Stimulated activated CD4-positive, alpha-beta T cell treated with anti-CD3 and anti-CD28 coated beads, TNF-alpha, amount 100 ng/mL, for 48 hours (primary cell): ENCODE measurements around the gene UBTFL1.
A peak's percentile ranks its signal among the peaks of the same experiment; 100 is the strongest.
"Not testable (repeated sequence)": the region's sequence is repeated elsewhere in the genome, so short reads cannot be mapped to it uniquely, and the experiment has no call there.

Experiments used
- DNase-seq, 3 donors: peaks; one replicate each; pipeline ENCODE4 v3.0.0-alpha.2; 2020; ENCODE audit warnings: low read depth in 3 of 3

Gene UBTFL1, protein sequence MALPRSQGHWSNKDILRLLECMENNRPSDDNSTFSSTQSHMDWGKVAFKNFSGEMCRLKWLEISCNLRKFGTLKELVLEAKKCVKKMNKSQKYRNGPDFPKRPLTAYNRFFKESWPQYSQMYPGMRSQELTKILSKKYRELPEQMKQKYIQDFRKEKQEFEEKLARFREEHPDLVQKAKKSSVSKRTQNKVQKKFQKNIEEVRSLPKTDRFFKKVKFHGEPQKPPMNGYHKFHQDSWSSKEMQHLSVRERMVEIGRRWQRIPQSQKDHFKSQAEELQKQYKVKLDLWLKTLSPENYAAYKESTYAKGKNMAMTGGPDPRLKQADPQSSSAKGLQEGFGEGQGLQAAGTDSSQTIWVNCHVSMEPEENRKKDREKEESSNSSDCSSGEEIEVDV

DNA sequence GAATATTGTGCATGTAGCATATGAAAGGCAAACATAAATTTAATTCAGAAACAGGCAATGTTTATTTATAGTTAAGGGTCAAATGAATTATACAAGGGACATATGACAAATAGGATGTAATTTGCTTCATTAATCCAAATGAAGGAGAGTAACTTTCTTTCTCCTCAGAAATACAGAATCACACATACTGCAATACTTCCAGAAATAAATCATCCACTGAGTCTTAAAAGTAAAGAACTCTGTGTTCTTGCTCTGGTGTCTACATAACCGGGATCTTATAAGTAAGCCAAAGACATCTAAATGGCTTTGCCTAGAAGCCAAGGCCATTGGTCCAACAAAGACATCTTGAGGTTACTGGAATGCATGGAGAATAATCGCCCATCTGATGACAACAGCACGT is at the start of gene UBTFL1:
Gene UBTFL1, plus strand, starts transcription at position 301 of the 400 bp plus-strand sequence. Its CDS starts 0 bp downstream, at position 301.
- not testable (repeated sequence) for DNase-seq

DNA sequence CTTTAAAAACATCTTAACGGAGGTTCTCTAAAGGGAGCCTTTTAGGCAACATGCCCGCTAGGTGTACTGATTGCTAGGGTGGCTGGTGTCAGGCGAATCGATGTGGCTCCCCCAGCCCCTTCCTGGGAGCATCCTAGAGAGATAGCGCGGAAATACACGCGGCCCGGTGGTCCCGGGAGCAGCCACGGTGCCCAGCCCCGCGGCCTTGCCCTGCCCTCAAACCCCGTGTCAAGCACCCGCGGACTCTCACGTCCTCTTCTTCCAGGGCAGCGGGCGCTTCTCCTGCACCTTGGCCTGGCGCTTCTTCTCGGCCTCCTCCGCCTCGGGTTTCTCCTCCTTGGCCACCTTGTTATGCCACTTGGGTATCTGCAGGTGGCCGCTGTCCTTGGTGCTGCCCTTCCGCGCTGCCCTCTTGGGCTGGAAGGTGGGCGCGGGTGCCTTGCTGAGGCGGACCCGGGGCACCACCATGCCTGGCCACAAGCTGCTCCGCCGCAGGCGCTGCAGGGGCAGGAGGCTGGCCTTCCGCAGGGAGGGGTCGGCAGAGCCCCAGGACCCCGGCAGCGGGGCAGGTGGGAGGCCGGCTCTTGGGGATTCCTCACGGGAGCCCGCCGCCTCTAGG is 34.0 kb upstream of the UBTFL1 start:
- DNase-seq = not testable (repeated sequence)

DNA sequence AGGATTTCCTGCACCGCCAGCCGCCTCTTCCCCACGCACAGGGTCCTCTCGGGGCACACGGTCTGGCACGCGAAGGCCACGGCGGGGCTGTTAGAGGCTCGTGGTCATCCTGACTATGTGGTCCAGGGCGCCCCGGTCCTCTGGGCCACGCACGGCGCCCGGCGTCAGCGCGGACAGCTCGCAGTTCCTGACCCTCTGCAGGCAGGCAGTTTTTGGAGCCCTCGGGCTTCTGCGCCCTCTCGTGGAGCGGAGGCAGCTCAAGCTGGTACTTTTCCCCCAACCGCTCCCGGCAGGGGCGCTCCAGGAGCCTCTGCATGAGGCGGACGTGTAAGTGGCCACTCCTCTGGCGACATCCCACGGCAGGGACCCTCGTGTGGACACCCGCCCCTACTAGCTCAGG is 33.4 kb upstream of the UBTFL1 start:
- not testable (repeated sequence) for DNase-seq

DNA sequence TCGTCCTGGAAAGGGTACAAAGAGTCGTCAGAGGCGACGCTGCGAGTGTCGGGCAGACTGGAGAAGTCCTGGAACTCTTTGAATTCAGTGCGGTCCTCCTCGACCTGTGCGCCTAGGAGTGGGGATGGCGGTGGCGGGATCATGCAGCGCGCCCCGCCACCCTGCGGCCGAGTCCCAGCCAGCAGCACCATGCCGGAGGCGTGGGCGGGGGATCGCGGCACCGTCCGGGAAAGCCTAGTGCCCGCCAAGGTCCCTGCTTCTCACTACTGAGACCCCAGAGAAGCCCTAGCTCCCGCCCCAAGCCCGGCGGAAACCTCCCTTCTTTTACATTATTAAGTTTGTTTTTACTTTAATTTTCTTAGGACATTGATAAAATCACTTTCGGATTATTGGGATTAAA is 32.2 kb upstream of the UBTFL1 start:
- DNase-seq = not testable (repeated sequence)

DNA sequence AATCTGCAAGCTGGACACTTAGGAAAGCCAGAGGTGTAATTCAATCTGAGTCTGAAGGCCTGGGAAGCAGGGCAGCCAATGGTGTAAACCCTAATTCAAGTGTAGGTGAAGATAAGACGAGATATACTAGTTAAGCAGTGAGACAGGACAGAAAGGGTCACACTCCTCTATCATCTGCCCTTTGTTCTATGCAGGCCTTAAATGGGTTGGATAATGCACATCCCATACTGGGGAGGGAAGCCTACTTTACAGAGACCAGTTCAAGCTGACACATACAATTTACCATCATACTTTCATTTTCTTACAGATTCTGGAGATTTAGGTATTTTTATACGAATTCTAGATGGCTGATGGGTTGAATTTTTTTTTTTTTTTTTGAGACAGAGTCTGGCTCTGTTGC is 3.0 kb downstream of the UBTFL1 start:
- not testable (repeated sequence) for DNase-seq

DNA sequence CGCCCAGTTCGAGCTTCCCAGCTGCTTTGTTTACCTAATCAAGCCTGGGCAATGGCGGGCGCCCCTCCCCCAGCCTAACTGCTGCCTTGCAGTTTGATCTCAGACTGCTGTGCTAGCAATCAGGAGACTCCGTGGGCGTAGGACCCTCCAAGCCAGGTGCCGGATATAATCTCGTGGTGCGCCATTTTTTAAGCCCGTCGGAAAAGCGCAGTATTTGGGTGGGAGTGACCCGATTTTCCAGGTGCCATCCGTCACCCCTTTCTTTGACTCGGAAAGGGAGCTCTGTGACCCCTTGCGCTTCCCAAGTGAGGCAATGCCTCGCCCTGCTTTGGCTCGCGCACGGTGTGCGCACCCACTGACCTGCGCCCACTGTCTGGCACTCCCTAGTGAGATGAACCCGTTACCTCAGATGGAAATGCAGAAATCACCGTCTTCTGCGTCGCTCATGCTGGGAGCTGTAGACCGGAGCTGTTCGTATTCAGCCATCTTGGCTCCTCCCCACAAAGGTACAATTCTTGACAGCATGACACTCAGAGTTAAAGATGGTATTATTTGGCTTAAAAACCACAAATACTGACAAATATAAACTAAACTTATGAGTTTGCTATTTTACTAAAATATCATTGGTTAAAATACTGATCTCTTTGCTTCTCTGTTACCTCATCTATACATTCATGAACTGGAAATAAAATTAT is 9.6 kb downstream of the UBTFL1 start:
- DNase-seq = not testable (repeated sequence)

DNA sequence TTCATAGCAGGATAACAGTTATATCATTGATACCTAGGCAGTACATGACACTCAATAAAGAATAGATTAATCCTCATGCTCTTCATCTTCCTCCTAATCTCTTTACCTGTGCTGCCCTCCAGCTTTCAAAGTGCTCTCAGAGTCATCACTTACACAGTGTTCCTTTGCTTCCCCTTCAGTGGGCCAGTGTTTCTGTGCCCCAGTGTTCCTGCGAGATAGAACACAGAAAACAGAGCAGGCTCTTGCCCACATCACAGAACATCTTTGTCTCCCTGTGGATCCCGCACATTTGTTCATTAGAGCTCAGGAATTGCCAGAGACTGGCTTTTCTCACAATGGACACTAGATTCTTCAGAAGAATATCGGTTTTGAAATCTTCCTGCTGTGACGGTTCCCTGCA is 12.5 kb downstream of the UBTFL1 start:
- not testable (repeated sequence) for DNase-seq

DNA sequence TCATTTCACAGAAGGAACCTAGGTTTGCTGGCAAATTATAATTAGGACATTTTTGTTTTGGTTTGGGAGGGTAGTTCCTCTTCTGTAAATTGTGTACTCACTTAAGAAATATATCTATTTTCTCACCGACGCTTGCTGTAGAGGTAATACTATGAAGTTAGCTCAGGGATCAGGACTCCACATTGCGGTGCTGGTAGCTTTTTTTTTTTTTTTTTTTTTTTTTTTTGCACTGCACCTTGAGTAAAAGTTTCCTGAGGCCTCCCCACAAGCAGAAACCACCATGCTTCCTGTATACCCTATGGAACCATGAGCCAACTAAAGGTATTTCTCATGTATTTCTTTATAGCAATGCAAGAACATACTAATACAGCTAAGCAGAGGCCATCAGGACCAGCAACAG is 14.7 kb downstream of the UBTFL1 start:
- no peak for DNase-seq

DNA sequence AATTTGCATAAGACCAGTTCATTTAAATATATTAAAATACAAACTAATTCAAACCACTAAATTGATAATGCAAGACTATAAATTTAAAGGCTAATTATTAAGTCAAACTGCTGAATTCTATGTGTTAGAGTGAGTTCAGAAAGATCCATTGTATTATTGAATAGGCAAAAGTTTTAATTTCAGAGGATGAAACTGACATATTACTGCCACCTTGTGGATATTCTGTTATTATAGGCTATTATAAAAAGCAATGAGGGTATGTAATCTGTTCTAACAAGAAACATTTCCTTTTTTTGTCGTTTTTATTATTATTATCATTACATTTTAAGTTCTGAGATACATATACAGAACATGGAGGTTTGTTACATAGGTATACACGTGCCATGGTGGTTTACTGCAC is 27.8 kb downstream of the UBTFL1 start:
- DNase-seq = no peak

DNA sequence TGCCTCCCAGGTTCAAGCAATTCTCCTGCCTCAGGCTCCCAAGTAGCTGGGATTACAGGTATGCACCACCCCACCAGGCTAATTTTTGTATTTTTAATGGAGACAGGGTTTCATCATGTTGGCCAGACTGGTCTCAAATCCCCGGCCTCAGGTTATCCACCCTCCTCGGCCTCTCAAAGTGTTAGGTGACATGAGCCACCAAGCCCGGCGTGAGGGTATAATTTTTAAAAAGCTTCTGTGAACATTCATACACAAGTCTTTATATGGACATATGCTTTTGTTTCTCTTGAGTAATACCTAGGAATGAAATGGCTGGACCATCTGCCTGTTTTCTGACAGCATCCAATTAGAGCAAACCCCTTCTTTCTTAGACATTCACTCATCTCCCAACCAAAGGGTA is 34.4 kb downstream of the UBTFL1 start:
- no peak for DNase-seq

DNA sequence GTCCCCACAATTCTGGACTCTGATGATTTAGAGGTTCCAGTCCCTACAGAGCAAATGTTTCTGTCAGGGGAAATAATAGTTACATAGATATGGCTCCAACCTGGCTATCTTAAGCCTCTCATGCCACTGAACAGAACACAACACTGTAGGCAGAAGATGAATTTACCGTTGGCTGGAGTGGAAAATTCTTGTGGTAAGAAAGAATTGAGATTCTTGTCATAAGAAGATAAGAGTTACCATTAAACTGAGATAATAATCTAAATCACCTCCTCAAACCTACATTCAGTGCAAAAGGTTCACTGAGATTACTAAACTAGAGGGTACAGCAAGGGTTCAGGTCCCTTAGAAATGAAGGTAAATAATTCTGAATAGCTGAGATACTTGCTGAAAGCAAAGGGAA is 38.6 kb downstream of the UBTFL1 start:
- DNase-seq = no peak

DNA sequence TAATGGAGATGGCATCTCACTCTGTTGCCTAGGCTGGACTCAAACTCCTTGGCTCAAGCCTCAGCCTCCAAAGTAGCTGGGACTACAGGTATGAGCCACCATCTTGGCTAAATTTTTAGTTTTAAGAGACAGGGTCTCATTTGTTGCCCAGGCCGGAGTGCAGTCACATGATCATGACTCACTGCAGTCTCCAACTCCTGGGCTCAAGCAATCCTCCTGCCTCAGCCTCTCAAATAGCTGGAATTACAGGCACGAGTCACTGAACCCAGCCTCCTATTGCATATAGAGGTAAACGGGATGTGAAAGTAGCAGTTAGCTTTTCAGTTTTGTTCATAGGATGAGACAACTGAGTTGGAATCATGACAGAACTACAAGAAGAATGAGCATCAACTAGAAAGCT is 39.2 kb downstream of the UBTFL1 start:
- DNase-seq = no peak

DNA sequence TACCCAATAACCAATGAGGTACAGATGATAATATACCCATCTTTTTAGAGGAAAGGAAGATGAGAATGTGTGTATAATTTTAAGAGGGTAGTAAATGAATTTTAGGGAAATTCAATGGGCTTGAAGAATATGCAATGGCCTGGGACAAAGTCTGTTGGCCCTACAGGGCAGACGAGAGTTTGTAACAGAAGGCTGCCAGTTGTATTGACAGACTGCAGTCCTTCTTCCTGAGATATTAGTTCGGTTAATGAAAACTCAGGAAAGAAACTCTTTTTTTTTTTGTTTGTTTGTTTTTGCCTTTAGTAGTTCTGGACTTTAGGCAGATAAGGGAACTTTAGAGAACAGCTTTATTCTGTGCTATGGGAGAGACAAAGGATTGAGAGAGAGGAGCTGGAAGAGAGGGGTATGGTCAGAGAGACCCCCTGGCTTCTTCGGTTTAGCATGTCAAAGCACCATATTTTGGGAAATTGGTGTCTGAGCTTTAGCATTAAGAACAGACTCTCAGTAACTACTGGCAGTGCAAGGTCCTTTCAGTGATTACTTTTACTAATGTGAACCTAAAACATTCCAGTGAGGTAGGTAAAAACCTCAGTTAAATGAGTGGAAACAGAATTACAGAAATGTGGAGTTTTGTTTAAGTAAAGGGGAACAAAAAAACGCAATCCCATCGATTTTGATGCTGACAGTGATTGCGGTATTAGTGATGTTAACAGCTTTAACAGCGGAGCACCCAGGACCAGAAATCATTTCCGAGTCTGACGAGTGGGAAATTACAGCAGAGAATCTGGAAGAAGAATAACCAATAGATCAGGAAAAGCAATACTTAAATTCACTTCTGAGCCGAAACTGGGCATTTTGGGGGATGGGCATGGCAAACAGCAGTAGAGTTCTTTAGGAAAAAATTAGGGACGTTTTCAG is 48.1 kb downstream of the UBTFL1 start:
- DNase-seq = no peak

DNA sequence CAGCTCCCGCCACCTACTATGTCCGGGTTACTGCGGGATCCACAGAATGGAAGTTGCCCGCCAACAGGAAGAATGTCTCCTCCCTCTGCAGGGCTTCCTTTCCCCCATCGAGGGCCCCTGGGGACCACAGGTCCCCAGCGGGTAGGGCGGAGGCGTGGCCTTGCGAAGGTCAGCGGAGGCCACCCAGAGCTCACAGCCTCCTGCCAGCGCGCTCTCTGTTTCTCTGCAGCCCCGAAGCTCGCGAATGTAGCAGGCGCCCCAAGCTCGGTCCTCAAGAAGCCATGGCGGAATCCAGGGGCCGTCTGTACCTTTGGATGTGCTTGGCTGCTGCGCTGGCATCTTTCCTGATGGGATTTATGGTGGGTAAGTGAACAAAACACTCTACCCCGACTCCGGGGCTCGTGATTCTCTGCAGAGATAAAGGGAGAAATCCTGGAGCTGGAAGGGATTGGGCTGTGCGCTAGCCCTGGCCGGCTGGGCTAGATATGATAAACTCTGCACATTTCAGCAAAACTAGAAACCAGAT is 48.8 kb downstream of the UBTFL1 start, which contains the start of gene NAALAD2:
Gene NAALAD2, plus strand, starts transcription at position 186 of the 526 bp plus-strand sequence. Its CDS starts 96 bp downstream, at position 282.
- DNase-seq = peak in 1 of 3 donors; percentile 0

DNA sequence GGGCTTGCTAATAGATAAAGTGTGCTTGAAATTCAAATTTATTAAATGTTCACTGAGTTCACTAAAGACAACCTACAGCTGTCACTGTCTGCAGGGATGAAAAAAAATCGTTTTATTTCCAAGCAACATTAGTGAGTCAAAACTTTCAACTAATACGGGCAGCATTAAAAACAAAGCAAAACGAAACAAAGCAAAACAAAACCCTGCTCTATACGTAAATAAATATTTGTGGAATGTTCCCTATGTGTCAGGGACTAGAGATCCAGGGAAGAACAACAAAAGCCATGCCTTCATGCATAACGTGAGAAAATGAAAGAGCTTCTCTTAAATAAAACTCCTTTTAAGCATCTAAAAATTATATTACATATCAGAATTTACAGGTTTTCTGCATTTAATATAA is 49.3 kb downstream of the UBTFL1 start:
- no peak for DNase-seq
